ENCODE data around the gene PBX4. TPM values are rescaled to one million over a fixed set of nuclear protein-coding genes. Genes with fewer than 3 reads are reported as not detected.

Gene PBX4
- total and polyA plus RNA-seq, 10 of the 15 experiments (the other 5 are each of a cell fraction or from before 2014, with no cell fraction given) = 0.18 to 17.3 (median 4.2) TPM

DNA sequence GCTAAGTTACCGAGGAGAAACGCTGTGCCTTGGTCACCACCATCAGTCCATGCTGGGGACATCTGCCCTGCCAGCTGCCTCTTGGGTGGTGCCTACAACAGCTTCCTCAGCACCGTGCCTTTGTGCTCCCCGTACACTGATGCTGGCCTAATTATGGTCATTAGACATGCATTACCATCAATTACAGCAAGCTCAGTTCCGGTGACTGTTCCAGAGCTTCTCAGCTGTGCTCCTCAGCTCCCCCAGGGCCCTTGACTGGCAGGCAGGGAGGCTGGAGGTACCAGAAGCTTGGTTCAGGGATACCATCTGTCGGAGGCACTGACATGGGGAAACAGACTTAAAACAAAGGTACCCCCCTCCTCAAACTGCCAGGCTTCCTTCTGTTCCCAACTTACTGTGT lies 40.2 kb downstream of the PBX4 start:
- FAIRE-seq (no peak), ATAC-seq (no peak), DNase-seq (ENCODE audit: low read depth, low spot score) (no peak)
- SMC1A ChIA-PET (ENCODE audit: uncharacterized antibody, unreplicated experiment) = interaction anchor here (1.4 kb wide), 1 partner anchor 19 kb away, joined by 4 read pairs; no protein-coding TSS in a partner anchor
- WGBS (ENCODE audit: insufficient coverage, insufficient replicate concordance, low lambda C conversion rate, missing lambda C conversion rate) = 89% methylated on average over 5 of the region's 6 CpGs
- CTCF ChIA-PET = interaction anchor here (1.0 to 2.2 kb wide), 2 partner anchors 23 to 36 kb away, joined by 3 to 10 read pairs; no protein-coding TSS in a partner anchor
- no peak overlapping the region for H3K4me2 ChIP-seq (ENCODE audit: control insufficient read depth, insufficient read depth)
- no peaks in the 10 kb centered on the region for H4K20me1 ChIP-seq (ENCODE audit: control insufficient read depth, insufficient read depth)
- H3K9ac ChIP-seq (ENCODE audit: control insufficient read depth, insufficient read depth, low read length) = no peak overlapping the region
- no peaks in the 10 kb centered on the region for H3K79me2 ChIP-seq (ENCODE audit: control insufficient read depth, insufficient read depth, low read length)
- H3K4me3 ChIP-seq = no peak overlapping the region
- in situ Hi-C loops (cut with MboI) = no loop called here
- POLR2A ChIA-PET = interaction anchor here (0.6 kb wide), 2 partner anchors 43 to 59 kb away, joined by 3 read pairs; no protein-coding TSS in a partner anchor
- no peaks in the 10 kb centered on the region for H3K4me1 ChIP-seq (ENCODE audit: control insufficient read depth, insufficient read depth, low read length)
- H2AFZ ChIP-seq (ENCODE audit: control insufficient read depth, low read depth, low read length) = no peak overlapping the region
- H3K36me3 ChIP-seq (ENCODE audit: control insufficient read depth in 2 of 2, insufficient read depth in 2 of 2, low read length in 1 of 2) = no peaks in the 10 kb centered on the region; a peak in 1 of 4 replicates
- no peaks in the 10 kb centered on the region for H3K27me3 ChIP-seq (replicated peaks in 1 of 2; ENCODE audit: control insufficient read depth in 2 of 2, insufficient read depth in 2 of 2, low read length in 1 of 2)
- BruUV-seq (replicated peaks) = no TSS peak
- intact Hi-C loops (cut with micrococcal nuclease; ENCODE audit: unreplicated experiment) = no loop called here
- H3K27ac ChIP-seq (ENCODE audit: control insufficient read depth, insufficient read depth) = no peak overlapping the region
- RAD21 ChIA-PET (ENCODE audit: unreplicated experiment) = interaction anchor here (0.7 kb wide), 1 partner anchor 19 kb away, joined by 3 read pairs; no protein-coding TSS in a partner anchor
- no peaks in the 10 kb centered on the region for H3K9me3 ChIP-seq (replicated peaks; ENCODE audit: control insufficient read depth, insufficient read depth, low read length)
- TF ChIP-seq CREM (IDR thresholded peaks at IDR 0.05; ENCODE audit: low read depth) (no peak), SUPT20H (IDR thresholded peaks at IDR 0.05; ENCODE audit: borderline replicate concordance, control insufficient read depth, low read depth, low read length) (no peak), ZBED1 (IDR thresholded peaks at IDR 0.05; ENCODE audit: borderline replicate concordance) (no peak), POLR2AphosphoS5 (IDR thresholded peaks at IDR 0.05; ENCODE audit: low read length) (no peak), HDGF (IDR thresholded peaks at IDR 0.05) (no peak), PAX8 (IDR thresholded peaks at IDR 0.05) (no peak), MTA3 (IDR thresholded peaks at IDR 0.05; ENCODE audit: borderline replicate concordance, low read length) (no peak)
- TF ChIP-seq, protein P1, sequence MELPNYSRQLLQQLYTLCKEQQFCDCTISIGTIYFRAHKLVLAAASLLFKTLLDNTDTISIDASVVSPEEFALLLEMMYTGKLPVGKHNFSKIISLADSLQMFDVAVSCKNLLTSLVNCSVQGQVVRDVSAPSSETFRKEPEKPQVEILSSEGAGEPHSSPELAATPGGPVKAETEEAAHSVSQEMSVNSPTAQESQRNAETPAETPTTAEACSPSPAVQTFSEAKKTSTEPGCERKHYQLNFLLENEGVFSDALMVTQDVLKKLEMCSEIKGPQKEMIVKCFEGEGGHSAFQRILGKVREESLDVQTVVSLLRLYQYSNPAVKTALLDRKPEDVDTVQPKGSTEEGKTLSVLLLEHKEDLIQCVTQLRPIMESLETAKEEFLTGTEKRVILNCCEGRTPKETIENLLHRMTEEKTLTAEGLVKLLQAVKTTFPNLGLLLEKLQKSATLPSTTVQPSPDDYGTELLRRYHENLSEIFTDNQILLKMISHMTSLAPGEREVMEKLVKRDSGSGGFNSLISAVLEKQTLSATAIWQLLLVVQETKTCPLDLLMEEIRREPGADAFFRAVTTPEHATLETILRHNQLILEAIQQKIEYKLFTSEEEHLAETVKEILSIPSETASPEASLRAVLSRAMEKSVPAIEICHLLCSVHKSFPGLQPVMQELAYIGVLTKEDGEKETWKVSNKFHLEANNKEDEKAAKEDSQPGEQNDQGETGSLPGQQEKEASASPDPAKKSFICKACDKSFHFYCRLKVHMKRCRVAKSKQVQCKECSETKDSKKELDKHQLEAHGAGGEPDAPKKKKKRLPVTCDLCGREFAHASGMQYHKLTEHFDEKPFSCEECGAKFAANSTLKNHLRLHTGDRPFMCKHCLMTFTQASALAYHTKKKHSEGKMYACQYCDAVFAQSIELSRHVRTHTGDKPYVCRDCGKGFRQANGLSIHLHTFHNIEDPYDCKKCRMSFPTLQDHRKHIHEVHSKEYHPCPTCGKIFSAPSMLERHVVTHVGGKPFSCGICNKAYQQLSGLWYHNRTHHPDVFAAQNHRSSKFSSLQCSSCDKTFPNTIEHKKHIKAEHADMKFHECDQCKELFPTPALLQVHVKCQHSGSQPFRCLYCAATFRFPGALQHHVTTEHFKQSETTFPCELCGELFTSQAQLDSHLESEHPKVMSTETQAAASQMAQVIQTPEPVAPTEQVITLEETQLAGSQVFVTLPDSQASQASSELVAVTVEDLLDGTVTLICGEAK (IDR thresholded peaks at IDR 0.05; ENCODE audit: borderline replicate concordance) = no peak
- TF ChIP-seq, protein P2, sequence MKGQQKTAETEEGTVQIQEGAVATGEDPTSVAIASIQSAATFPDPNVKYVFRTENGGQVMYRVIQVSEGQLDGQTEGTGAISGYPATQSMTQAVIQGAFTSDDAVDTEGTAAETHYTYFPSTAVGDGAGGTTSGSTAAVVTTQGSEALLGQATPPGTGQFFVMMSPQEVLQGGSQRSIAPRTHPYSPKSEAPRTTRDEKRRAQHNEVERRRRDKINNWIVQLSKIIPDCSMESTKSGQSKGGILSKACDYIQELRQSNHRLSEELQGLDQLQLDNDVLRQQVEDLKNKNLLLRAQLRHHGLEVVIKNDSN (IDR thresholded peaks at IDR 0.05; ENCODE audit: borderline replicate concordance, extremely low read length, insufficient read depth, low read depth, low read length) = no peak
- TF ChIP-seq, protein P3, sequence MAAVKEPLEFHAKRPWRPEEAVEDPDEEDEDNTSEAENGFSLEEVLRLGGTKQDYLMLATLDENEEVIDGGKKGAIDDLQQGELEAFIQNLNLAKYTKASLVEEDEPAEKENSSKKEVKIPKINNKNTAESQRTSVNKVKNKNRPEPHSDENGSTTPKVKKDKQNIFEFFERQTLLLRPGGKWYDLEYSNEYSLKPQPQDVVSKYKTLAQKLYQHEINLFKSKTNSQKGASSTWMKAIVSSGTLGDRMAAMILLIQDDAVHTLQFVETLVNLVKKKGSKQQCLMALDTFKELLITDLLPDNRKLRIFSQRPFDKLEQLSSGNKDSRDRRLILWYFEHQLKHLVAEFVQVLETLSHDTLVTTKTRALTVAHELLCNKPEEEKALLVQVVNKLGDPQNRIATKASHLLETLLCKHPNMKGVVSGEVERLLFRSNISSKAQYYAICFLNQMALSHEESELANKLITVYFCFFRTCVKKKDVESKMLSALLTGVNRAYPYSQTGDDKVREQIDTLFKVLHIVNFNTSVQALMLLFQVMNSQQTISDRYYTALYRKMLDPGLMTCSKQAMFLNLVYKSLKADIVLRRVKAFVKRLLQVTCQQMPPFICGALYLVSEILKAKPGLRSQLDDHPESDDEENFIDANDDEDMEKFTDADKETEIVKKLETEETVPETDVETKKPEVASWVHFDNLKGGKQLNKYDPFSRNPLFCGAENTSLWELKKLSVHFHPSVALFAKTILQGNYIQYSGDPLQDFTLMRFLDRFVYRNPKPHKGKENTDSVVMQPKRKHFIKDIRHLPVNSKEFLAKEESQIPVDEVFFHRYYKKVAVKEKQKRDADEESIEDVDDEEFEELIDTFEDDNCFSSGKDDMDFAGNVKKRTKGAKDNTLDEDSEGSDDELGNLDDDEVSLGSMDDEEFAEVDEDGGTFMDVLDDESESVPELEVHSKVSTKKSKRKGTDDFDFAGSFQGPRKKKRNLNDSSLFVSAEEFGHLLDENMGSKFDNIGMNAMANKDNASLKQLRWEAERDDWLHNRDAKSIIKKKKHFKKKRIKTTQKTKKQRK (IDR thresholded peaks at IDR 0.05; ENCODE audit: low read depth, low read length) = no peak
- TF ChIP-seq, protein P4, sequence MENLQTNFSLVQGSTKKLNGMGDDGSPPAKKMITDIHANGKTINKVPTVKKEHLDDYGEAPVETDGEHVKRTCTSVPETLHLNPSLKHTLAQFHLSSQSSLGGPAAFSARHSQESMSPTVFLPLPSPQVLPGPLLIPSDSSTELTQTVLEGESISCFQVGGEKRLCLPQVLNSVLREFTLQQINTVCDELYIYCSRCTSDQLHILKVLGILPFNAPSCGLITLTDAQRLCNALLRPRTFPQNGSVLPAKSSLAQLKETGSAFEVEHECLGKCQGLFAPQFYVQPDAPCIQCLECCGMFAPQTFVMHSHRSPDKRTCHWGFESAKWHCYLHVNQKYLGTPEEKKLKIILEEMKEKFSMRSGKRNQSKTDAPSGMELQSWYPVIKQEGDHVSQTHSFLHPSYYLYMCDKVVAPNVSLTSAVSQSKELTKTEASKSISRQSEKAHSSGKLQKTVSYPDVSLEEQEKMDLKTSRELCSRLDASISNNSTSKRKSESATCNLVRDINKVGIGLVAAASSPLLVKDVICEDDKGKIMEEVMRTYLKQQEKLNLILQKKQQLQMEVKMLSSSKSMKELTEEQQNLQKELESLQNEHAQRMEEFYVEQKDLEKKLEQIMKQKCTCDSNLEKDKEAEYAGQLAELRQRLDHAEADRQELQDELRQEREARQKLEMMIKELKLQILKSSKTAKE (IDR thresholded peaks at IDR 0.05; ENCODE audit: low read depth, poor library complexity, severe bottlenecking) = no peak
- TF ChIP-seq, protein P5, sequence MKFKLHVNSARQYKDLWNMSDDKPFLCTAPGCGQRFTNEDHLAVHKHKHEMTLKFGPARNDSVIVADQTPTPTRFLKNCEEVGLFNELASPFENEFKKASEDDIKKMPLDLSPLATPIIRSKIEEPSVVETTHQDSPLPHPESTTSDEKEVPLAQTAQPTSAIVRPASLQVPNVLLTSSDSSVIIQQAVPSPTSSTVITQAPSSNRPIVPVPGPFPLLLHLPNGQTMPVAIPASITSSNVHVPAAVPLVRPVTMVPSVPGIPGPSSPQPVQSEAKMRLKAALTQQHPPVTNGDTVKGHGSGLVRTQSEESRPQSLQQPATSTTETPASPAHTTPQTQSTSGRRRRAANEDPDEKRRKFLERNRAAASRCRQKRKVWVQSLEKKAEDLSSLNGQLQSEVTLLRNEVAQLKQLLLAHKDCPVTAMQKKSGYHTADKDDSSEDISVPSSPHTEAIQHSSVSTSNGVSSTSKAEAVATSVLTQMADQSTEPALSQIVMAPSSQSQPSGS (IDR thresholded peaks at IDR 0.05; ENCODE audit: low read length) = no peak
